PC-9 (cell line): ENCODE measurements around the gene CLMN. TPM values are rescaled to one million over a fixed set of nuclear protein-coding genes. Genes with fewer than 3 reads are reported as not detected.

Experiments used
- BruUV-seq: library from RNA; stranded (reverse); fragments of 400-500 nt; replicated peaks from 2 replicates; lab custom pipeline; 2021; lab: Mats Ljungman, UMichigan
- CTCF ChIA-PET: fragments of 300-600 bp; sonication (Branson Sonifier 250); formaldehyde crosslinking; loops from one replicate; lab custom pipeline; 2022; ENCODE audit warnings: antibody characterized with exemption; lab: Charles Lee
- POLR2A ChIA-PET: fragments of 300-600 bp; sonication (Branson Sonifier 250); formaldehyde crosslinking; loops from one replicate; lab custom pipeline; 2022; ENCODE audit warnings: antibody characterized with exemption; ENCODE audit not compliant: unreplicated experiment; lab: Charles Lee
- DNase-seq, 2 experiments: peaks; one replicate each; pipeline versions ENCODE4 v3.0.0 to v3.0.0-alpha.2; 2015 to 2022; ENCODE audit warnings: mixed read lengths in 1 of 2
- H2AFZ ChIP-seq: fragments of 200-600 bp; sonication (generic); 2 replicates; pipeline ENCODE4 v1.8.1; 2017; ENCODE audit warnings: antibody characterized with exemption
- H3F3A ChIP-seq: fragments of 200-600 bp; sonication (generic); 2 replicates; pipeline ENCODE4 v1.8.1; 2017; ENCODE audit warnings: antibody characterized with exemption, mild to moderate bottlenecking, low read depth; ENCODE audit not compliant: insufficient read depth
- H3K27ac ChIP-seq: fragments of 200-600 bp; sonication (generic); 2 replicates; pipeline ENCODE4 v1.6.1; 2016; ENCODE audit warnings: mixed run types
- H3K27me3 ChIP-seq: fragments of 200-600 bp; sonication (generic); 2 replicates; pipeline ENCODE4 v1.6.1; 2016; ENCODE audit warnings: low read depth, mixed run types; ENCODE audit not compliant: insufficient read depth
- H3K36me3 ChIP-seq: fragments of 200-600 bp; sonication (generic); 2 replicates; pipeline ENCODE4 v1.6.1; 2016; ENCODE audit warnings: low read depth, mixed run types
- H3K4me1 ChIP-seq: fragments of 200-600 bp; sonication (generic); replicated peaks from 2 replicates; pipeline ENCODE4 v1.6.1; 2016; ENCODE audit warnings: mixed run types; ENCODE audit not compliant: insufficient read depth
- H3K4me2 ChIP-seq: fragments of 200-600 bp; sonication (generic); 2 replicates; pipeline ENCODE4 v1.6.1; 2017; ENCODE audit warnings: mixed run types
- H3K4me3 ChIP-seq: fragments of 200-600 bp; sonication (generic); 2 replicates; pipeline ENCODE4 v1.6.1; 2016; ENCODE audit warnings: mixed run types
- H3K79me2 ChIP-seq: fragments of 200-600 bp; sonication (generic); 2 replicates; pipeline ENCODE4 v1.6.1; 2017; ENCODE audit warnings: low read depth, mixed run types
- H3K9me2 ChIP-seq: fragments of 200-600 bp; sonication (generic); 2 replicates; pipeline ENCODE4 v1.8.1; 2017; ENCODE audit warnings: mild to moderate bottlenecking; ENCODE audit not compliant: insufficient read depth
- H3K9me3 ChIP-seq: fragments of 200-600 bp; sonication (generic); 2 replicates; pipeline ENCODE4 v1.8.1; 2016; ENCODE audit warnings: low read depth; ENCODE audit not compliant: insufficient read depth
- H4K20me1 ChIP-seq: fragments of 200-600 bp; sonication (generic); 2 replicates; pipeline ENCODE4 v1.8.1; 2017; ENCODE audit not compliant: insufficient read depth
- EZH2 ChIP-seq: fragments of 200-600 bp; sonication (generic); IDR thresholded peaks from 2 replicates; pipeline ENCODE4 v1.8.0; 2017; ENCODE audit warnings: antibody characterized with exemption, low read depth
- intact Hi-C: fragments of 100-400 bp; cut with micrococcal nuclease; formaldehyde crosslinking; loops from one replicate; pipeline ENCODE4 v1.10.0; 2022; ENCODE audit not compliant: unreplicated experiment
- total RNA-seq: library from RNA; stranded (reverse); gene quantifications from 2 replicates; pipeline ENCODE4 v1.2.3, GENCODE V29; 2021
- TF ChIP-seq, protein P1 (sequence below): fragments of 200-600 bp; sonication (generic); conservative IDR thresholded peaks from 2 replicates; pipeline ENCODE4 v1.6.1; 2017; ENCODE audit warnings: mixed run types, antibody characterized with exemption, mild to moderate bottlenecking, moderate library complexity

The CLMN gene
- total RNA-seq, 1 experiment from 2014 or later = 15.8 TPM

DNA sequence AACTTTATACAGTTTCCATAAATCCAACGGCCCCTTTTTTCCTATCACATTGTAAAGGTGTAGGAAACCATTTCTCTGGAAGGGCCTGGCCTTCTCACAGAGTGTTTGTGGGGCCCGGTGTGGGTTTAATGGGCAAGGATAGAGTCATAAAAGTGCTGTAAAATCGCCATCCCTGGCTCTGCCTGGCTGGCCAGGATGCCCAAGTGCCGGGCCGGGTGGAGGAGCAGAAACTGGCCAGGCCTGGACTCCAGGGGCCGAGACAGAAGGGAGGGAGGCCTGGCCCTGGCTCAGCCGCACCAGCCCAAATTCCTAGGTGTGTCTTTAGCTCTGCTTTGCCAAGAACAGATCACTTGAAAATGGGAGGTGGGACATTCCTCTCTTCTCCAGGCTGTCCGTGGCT is 85.3 kb downstream of the CLMN start:
- TF ChIP-seq, protein P1, sequence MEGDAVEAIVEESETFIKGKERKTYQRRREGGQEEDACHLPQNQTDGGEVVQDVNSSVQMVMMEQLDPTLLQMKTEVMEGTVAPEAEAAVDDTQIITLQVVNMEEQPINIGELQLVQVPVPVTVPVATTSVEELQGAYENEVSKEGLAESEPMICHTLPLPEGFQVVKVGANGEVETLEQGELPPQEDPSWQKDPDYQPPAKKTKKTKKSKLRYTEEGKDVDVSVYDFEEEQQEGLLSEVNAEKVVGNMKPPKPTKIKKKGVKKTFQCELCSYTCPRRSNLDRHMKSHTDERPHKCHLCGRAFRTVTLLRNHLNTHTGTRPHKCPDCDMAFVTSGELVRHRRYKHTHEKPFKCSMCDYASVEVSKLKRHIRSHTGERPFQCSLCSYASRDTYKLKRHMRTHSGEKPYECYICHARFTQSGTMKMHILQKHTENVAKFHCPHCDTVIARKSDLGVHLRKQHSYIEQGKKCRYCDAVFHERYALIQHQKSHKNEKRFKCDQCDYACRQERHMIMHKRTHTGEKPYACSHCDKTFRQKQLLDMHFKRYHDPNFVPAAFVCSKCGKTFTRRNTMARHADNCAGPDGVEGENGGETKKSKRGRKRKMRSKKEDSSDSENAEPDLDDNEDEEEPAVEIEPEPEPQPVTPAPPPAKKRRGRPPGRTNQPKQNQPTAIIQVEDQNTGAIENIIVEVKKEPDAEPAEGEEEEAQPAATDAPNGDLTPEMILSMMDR = no peak
- TF ChIP-seq EZH2 = no peak
- Histone ChIP-seq H2AFZ (no peak overlapping the region), H4K20me1 (no peaks in the 10 kb centered on the region), H3K79me2 (no peaks in the 10 kb centered on the region), H3K27me3 (no peaks in the 10 kb centered on the region), H3K9me2 (no peaks in the 10 kb centered on the region), H3K36me3 (no peaks in the 10 kb centered on the region), H3F3A (no peaks in the 10 kb centered on the region; the same call in 1 of the 2 replicates), H3K4me1 (peaks cover 10% of the 10 kb centered on the region), H3K4me2 (no peak overlapping the region), H3K27ac (no peak overlapping the region), H3K4me3 (no peak overlapping the region), H3K9me3 (no peaks in the 10 kb centered on the region)
- ChIA-PET POLR2A (no interaction called here), CTCF (no interaction called here)
- DNase-seq = no peak
- no TSS peak for BruUV-seq
- intact Hi-C loops = no loop called here

DNA sequence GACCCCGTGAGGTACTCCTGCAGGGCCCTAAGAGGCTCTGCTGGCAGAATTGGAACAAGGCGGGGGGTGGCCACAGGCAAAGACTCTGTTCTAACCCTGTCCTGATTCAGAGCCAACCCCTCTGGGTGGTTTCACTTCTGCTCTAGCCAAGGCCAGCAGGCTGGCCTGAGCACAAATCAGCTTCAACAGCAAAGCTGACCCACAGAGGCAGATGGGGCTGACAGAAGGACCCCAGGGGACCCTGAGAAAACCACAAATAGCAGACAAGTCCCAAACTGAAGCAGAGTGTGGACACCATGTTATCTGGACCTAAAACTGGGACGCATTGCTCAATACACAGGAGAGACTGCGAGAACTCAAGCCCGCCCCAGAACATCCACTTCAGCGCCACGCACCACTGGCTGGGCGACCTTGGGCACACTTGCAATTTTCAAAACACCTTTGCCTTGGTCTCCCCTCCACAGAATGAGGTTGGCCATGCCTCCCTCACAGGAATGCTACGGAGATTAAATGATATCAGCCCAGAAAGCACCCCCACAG is 85.9 kb downstream of the CLMN start:
- H2AFZ ChIP-seq = no peak overlapping the region
- no peak for DNase-seq
- no peaks in the 10 kb centered on the region for H3K27me3 ChIP-seq
- H3K9me3 ChIP-seq = no peaks in the 10 kb centered on the region
- H3K9me2 ChIP-seq = no peaks in the 10 kb centered on the region
- no peaks in the 10 kb centered on the region for H3K79me2 ChIP-seq
- no peak for TF ChIP-seq EZH2
- TF ChIP-seq, protein P1 = no peak
- no peak overlapping the region for H3K4me3 ChIP-seq
- H4K20me1 ChIP-seq = no peaks in the 10 kb centered on the region
- H3F3A ChIP-seq = no peaks in the 10 kb centered on the region; the same call in 1 of the 2 replicates
- H3K36me3 ChIP-seq = no peaks in the 10 kb centered on the region
- peaks cover 10% of the 10 kb centered on the region for H3K4me1 ChIP-seq
- no TSS peak for BruUV-seq
- POLR2A ChIA-PET = no interaction called here
- H3K27ac ChIP-seq = no peak overlapping the region
- no peak overlapping the region for H3K4me2 ChIP-seq
- CTCF ChIA-PET = no interaction called here
- intact Hi-C loops = no loop called here

DNA sequence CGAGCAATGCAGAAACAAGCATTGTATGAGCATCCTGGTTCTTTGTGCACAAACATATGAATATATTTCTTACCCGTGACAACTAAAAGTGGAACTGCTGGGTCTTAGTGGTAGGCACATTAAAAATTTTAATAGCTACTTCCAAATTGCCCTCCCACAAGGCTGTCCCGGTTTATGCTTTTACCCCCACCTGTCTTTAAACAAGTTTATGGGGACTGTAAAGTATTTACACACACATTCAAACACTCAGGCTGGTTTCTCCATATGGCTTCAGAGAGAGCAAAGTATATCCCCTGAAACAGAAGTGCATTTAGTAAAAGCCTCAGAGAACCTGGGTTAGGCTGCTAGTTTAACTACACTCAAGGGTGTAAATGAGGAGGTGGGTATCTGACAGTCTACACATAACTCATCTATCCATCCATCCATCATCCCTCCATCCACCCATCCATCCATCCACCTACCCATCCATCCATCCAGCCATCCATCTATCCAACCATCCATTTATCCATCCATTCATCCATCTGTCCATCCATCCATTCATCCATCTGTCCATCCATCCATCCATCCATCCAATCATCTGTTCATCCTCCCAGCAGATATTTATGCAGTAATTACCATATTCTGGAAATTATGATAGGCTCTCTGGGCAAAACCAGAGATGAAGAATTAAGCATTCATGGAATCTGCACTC is 86.7 kb downstream of the CLMN start:
- Histone ChIP-seq H3K4me2 (no peak overlapping the region), H3K4me1 (peaks cover 10% of the 10 kb centered on the region), H3K79me2 (no peaks in the 10 kb centered on the region), H3K9me3 (no peaks in the 10 kb centered on the region), H2AFZ (no peak overlapping the region), H4K20me1 (no peaks in the 10 kb centered on the region), H3K27ac (no peak overlapping the region), H3F3A (no peaks in the 10 kb centered on the region; the same call in 1 of the 2 replicates), H3K27me3 (no peaks in the 10 kb centered on the region), H3K36me3 (no peaks in the 10 kb centered on the region), H3K4me3 (no peak overlapping the region), H3K9me2 (no peaks in the 10 kb centered on the region)
- no peak for TF ChIP-seq EZH2
- TF ChIP-seq, protein P1 = no peak
- intact Hi-C loops = no loop called here
- no TSS peak for BruUV-seq
- DNase-seq = no peak
- POLR2A ChIA-PET = no interaction called here
- CTCF ChIA-PET = no interaction called here
